Hepatocyte (in vitro differentiated cells): ENCODE results near the gene ID3. TPM values are rescaled to one million over a fixed set of nuclear protein-coding genes. Genes with fewer than 3 reads are reported as not detected.
A peak's percentile ranks its signal among the peaks of the same experiment; 100 is the strongest.

ENCODE experiments used
- DNase-seq: peaks from one replicate; pipeline ENCODE4 v3.0.0-alpha.2; 2016; ENCODE audit warnings: low spot score
- H2AFZ ChIP-seq: fragments of 200-600 bp; sonication (generic); 2 replicates; pipeline ENCODE4 v1.6.0; 2016; ENCODE audit warnings: antibody characterized with exemption, mild to moderate bottlenecking
- H3K27ac ChIP-seq: fragments of 200-600 bp; sonication (generic); 2 replicates; pipeline ENCODE4 v1.5.1; 2016; ENCODE audit warnings: mild to moderate bottlenecking
- H3K27me3 ChIP-seq: fragments of 200-600 bp; sonication (generic); 2 replicates; pipeline ENCODE4 v1.6.1; 2016
- H3K36me3 ChIP-seq: fragments of 200-600 bp; sonication (generic); replicated peaks from 2 replicates; pipeline ENCODE4 v1.5.1; 2016; ENCODE audit warnings: low read depth; ENCODE audit not compliant: insufficient read depth
- H3K4me1 ChIP-seq: fragments of 200-600 bp; sonication (generic); 2 replicates; pipeline ENCODE4 v1.5.1; 2016; ENCODE audit warnings: mild to moderate bottlenecking, moderate library complexity; ENCODE audit not compliant: insufficient read depth
- H3K4me2 ChIP-seq: fragments of 200-600 bp; sonication (generic); 2 replicates; pipeline ENCODE4 v1.6.0; 2016
- H3K4me3 ChIP-seq: fragments of 200-600 bp; sonication (generic); 2 replicates; pipeline ENCODE4 v1.5.1; 2016; ENCODE audit warnings: mild to moderate bottlenecking
- H3K79me2 ChIP-seq: fragments of 200-600 bp; sonication (generic); 2 replicates; pipeline ENCODE4 v1.6.0; 2017; ENCODE audit warnings: mild to moderate bottlenecking
- H3K9me2 ChIP-seq: fragments of 200-600 bp; sonication (generic); replicated peaks from 2 replicates; pipeline ENCODE4 v1.6.0; 2017; ENCODE audit warnings: mild to moderate bottlenecking; ENCODE audit not compliant: insufficient read depth
- H3K9me3 ChIP-seq: fragments of 200-600 bp; sonication (generic); 2 replicates; pipeline ENCODE4 v1.5.1; 2016; ENCODE audit warnings: low read depth, mild to moderate bottlenecking
- H4K20me1 ChIP-seq: fragments of 200-600 bp; sonication (generic); 2 replicates; pipeline ENCODE4 v1.6.0; 2016; ENCODE audit warnings: mild to moderate bottlenecking; ENCODE audit not compliant: insufficient read depth, poor library complexity, severe bottlenecking
- CTCF ChIP-seq: fragments of 200-600 bp; sonication (generic); IDR thresholded peaks from 2 replicates; pipeline ENCODE4 v1.5.1; 2016; ENCODE audit warnings: antibody characterized with exemption, mild to moderate bottlenecking; ENCODE audit not compliant: poor library complexity
- EZH2 ChIP-seq: fragments of 200-600 bp; sonication (generic); IDR thresholded peaks from 2 replicates; pipeline ENCODE4 v1.6.1; 2016; ENCODE audit warnings: antibody characterized with exemption, mild to moderate bottlenecking, borderline replicate concordance
- EZH2phosphoT487 ChIP-seq: fragments of 200-600 bp; sonication (generic); IDR thresholded peaks from one replicate; pipeline ENCODE4 v1.6.1; 2018; ENCODE audit warnings: antibody characterized with exemption, mild to moderate bottlenecking, low read depth, moderate library complexity; ENCODE audit not compliant: unreplicated experiment, severe bottlenecking
- WGBS: methylation state at CpG from one replicate; pipeline ENCODE4 v1.1.6; 2016; ENCODE audit warnings: low lambda C conversion rate; ENCODE audit errors: missing lambda C conversion rate; 5-methylcytosine and 5-hydroxymethylcytosine counted together
- polyA plus RNA-seq: library from polyadenylated mRNA; unstranded; fragments of >200 nt; fragmentation: Nextera tagmentation; extraction: Ambion mirVana; gene quantifications from 2 replicates; pipeline ENCODE4 v1.2.1, GENCODE V29; 2016
- total RNA-seq: library from RNA; depleted of rRNA; stranded (reverse); fragments of >200 nt; gene quantifications from 2 replicates; pipeline ENCODE4 v1.2.3, GENCODE V29; 2014

ID3 gene
- total RNA-seq (155 and 186 TPM in 2 replicates), polyA plus RNA-seq (314 and 336 TPM in 2 replicates)

GRCh38 chr1:23559136-23559984 is at the start of gene ID3:
Gene ID3, minus strand, starts transcription at chr1:23559501. Its CDS starts 75 bp downstream, at chr1:23559426.
- WGBS = under 1% methylated on average over 55 of the region's 57 CpGs
- Histone ChIP-seq H3K4me2 (peak within 1 kb of the TSS; percentile 83), H3K36me3 (no peaks in the 10 kb centered on the region), H3K9me3 (no peaks in the 10 kb centered on the region), H4K20me1 (peaks cover 6% of the 10 kb centered on the region), H3K4me1 (peaks cover 64% of the 10 kb centered on the region), H3K79me2 (peaks cover 24% of the 10 kb centered on the region), H3K27me3 (no peaks in the 10 kb centered on the region), H3K4me3 (peak within 1 kb of the TSS; percentile 68), H2AFZ (peak within 1 kb of the TSS; percentile 3), H3K9me2 (no peaks in the 10 kb centered on the region), H3K27ac (peak within 1 kb of the TSS; percentile 97)
- TF ChIP-seq EZH2 (no peak), EZH2phosphoT487 (no peak), CTCF (no peak)
- DNase-seq = peak; percentile 98

- Histone ChIP-seq H3K4me2 (no peak overlapping the region), H3K27ac (no peak overlapping the region), H3K79me2 (no peaks in the 10 kb centered on the region), H3K36me3 (no peaks in the 10 kb centered on the region), H3K9me3 (no peaks in the 10 kb centered on the region), H3K4me1 (no peaks in the 10 kb centered on the region), H4K20me1 (no peaks in the 10 kb centered on the region), H3K4me3 (no peak overlapping the region), H3K9me2 (no peaks in the 10 kb centered on the region), H2AFZ (no peak overlapping the region), H3K27me3 (no peaks in the 10 kb centered on the region)
- no peak for DNase-seq
- no peak for TF ChIP-seq EZH2
- no peak for TF ChIP-seq EZH2phosphoT487
- TF ChIP-seq CTCF = no peak
- 89% methylated on average over 4 of the region's 4 CpGs for WGBS
Observed at GRCh38 chr1:23607944-23608343, 48.6 kb upstream of the ID3 start.

- no peak for DNase-seq
- H2AFZ ChIP-seq = no peak overlapping the region
- H3K27ac ChIP-seq = no peak overlapping the region
- no peaks in the 10 kb centered on the region for H3K9me2 ChIP-seq
- 92% methylated on average over 10 of the region's 10 CpGs for WGBS
- H3K36me3 ChIP-seq = no peaks in the 10 kb centered on the region
- no peaks in the 10 kb centered on the region for H3K9me3 ChIP-seq
- no peaks in the 10 kb centered on the region for H3K4me1 ChIP-seq
- H3K27me3 ChIP-seq = no peaks in the 10 kb centered on the region
- no peak overlapping the region for H3K4me2 ChIP-seq
- TF ChIP-seq CTCF = no peak
- TF ChIP-seq EZH2 = no peak
- H4K20me1 ChIP-seq = no peaks in the 10 kb centered on the region
- H3K4me3 ChIP-seq = no peak overlapping the region
- no peaks in the 10 kb centered on the region for H3K79me2 ChIP-seq
Observed at GRCh38 chr1:23601968-23602876, 42.9 kb upstream of the ID3 start.
